Retina (tissue), 1 donor: ENCODE results near the gene CEP192.

ENCODE experiments used
- DNase-seq: peaks from one replicate; pipeline ENCODE4 v3.0.0-alpha.2; 2016

CEP192 gene

DNA sequence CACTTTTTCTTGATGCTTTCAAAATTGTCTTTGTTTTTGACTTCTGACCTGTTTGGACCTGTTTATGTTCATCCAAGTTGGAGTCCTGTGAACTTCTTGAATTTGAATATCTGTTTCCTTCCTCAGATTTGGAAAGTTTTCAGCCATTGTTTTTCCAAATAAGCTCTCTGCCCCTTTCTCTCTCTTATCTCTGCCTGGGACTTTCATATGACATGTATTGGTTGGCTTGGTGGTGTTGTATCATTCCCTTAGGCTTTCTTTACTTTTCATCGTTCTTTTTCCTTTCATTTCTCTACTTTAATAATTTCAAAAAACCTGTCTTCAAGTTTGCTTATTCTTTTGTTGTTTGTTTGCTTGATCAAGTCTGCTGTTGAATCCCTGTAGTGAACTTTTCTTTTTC, 167.3 kb downstream of the CEP192 start:
- DNase-seq = no peak

DNA sequence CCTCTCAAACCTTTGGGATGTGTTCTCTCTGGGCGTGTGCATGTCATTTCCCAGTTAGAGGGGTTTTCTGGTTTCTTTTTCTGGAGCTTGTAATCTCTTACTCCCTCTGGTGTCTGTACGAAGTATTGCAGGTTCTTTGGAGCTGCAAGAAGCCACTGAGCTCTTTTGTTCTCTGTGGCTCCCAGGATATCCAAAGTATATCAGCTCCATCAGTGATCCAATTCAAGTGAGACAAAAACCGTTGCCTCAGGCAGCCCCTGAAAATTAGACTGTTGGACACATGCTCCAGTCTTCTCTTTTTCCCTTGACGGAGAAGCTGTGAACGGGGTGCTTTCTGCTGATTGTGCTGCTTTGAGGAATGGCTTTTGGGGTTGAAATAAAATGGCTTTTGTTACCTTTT, 168.4 kb downstream of the CEP192 start:
- DNase-seq = peak; percentile 65

DNA sequence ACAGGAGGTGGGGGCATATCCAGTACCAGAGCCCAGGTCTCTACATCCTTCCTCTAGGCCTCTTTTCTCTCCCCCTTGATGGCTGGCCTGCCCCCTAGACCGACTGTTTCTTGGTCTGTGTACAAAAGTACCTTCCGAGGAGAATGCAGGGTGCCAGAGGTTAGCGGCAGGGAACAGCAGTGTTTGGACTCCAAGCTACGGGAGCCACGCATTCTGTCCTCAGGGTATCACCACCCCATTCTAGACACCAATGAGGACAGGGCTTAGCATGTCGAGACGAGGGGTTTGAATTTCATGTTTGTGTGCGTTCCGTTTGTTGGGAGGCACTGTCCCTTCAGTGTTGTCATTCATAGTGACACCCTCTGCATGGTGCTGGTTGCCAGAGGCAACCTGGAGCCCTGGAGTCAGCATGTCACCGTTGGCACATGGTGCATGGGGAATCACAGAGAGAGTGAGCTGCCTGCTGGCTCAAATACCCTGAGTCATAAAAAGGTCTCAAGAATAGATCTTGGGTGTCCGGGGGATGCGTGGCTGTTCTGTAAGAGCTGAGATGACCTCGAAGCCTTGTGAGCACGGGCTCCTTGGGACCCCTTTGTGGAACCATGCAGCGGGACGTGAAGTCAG, 170.2 kb downstream of the CEP192 start:
- DNase-seq = no peak

- DNase-seq = no peak
Observed at GRCh38 chr18:13163167-13163927, 172.2 kb downstream of the CEP192 start.

DNA sequence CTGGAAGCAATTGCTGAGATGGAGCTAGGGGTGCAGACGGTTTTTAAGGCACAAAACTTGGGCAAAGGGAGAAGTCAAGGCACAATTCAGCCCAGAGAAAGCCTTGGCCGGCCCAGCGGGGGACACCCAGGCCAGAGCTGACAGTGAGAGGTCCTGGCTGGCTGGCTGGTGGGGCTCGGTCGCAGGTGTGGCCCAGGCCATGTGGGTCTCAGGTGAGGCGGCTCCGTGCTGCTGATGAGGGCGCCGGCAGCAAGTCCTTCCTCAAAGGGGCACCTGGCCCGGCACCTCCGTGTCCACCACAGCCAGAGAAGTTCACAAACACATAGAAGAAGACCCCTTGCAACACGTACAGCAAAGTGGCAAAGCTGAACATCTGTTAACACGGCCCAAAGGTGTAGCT, 173.2 kb downstream of the CEP192 start:
- no peak for DNase-seq

DNA sequence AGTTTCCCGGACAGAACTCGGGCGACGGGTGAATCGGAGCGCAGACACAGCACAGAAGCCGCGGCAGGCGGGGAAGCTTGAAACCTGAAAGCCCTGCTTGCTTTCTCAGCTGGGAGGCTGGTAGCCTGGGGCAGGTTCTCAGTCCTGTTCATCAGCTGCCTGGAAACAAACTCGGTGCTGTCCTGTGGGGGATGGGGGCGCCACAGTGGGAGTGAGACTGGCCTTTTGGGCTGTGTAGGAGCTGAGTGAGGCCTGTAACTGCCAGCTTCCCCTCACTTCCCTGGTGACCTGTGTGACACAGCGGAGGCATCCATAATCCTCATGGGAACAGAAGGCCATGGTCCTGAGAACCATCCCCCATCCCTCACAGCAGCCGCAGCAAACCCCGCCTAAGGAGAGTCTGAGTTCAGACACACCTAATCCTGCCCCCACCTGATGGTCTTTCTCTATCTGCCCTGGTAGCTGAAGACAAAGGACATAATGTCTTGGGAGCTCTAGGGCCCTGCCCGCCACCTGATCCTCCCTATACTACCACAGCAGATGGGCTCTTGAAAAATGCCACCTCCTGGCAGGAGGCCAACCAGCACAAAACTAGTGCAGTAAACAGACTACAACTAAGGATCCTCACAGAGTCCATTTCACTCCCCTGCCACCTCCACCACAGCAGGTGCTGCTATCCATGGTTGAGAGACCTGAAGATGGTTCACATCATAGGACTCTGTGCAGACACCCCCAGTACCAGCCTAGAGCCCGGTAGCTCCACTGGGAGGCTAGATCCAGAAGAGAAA, 174.7 kb downstream of the CEP192 start:
- DNase-seq = no peak

- DNase-seq = no peak
Observed at GRCh38 chr18:13173578-13174145, 182.5 kb downstream of the CEP192 start.
